Measurements from ENCODE around the gene PIP4K2B. TPM values are rescaled to one million over a fixed set of nuclear protein-coding genes. Genes with fewer than 3 reads are reported as not detected.
A peak's percentile ranks its signal among the peaks of the same experiment; 100 is the strongest.

The PIP4K2B gene
- polyA plus RNA-seq, 1 donor from 2014 or later, result 164 TPM

DNA sequence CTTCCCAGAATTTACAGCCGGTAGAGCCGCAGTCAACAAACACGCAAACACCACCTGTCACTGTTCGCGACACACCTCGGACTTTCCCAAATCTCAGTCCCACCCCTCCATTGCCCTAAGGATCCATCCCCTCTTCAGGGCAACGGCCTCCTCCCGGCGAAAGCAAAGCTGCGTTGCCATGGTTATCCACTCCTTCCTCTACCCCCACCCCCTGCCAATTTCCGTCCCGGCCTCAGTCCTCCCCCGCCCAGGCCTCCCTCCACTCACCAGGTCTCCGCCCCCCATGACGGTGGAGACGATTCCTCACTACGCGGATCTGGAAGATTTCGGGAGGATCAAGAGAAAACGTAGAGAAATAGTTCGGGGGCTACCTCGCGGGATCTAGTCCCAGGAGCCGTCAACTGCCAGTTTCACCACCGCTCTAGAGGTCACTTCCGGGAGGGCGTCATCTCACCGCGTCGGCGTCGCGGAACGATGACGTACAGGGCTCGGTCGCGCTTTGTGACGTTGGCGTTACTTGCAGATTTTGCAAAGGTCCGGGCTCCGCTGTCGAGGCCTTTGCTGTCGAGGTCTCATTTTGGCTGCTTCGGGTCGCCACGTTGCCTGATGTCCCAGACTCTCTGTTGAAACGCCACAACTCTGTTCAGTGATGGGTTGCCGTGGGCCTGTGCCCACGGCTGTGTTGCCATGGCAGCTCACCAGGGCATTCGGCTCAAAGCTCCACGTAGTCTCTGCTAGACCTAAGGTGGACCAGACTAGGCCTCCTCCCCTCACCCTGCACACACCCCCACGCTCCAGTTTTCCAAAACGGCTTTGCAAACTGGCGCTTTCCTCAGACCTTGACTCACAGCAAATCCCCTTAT lies 25.8 kb upstream of the PIP4K2B start, which contains the start of gene CWC25:
TSS of gene CWC25 (minus strand) at position 423 of the 863 bp plus-strand sequence. CDS start at position 285, 138 bp downstream.
- TF ChIP-seq EP300 (conservative IDR thresholded peaks at IDR 0.05; ENCODE audit: poor library complexity, severe bottlenecking), result peak; percentile 89
- no peak for TF ChIP-seq RAD21 (conservative IDR thresholded peaks at IDR 0.05)
- TF ChIP-seq, protein P1, sequence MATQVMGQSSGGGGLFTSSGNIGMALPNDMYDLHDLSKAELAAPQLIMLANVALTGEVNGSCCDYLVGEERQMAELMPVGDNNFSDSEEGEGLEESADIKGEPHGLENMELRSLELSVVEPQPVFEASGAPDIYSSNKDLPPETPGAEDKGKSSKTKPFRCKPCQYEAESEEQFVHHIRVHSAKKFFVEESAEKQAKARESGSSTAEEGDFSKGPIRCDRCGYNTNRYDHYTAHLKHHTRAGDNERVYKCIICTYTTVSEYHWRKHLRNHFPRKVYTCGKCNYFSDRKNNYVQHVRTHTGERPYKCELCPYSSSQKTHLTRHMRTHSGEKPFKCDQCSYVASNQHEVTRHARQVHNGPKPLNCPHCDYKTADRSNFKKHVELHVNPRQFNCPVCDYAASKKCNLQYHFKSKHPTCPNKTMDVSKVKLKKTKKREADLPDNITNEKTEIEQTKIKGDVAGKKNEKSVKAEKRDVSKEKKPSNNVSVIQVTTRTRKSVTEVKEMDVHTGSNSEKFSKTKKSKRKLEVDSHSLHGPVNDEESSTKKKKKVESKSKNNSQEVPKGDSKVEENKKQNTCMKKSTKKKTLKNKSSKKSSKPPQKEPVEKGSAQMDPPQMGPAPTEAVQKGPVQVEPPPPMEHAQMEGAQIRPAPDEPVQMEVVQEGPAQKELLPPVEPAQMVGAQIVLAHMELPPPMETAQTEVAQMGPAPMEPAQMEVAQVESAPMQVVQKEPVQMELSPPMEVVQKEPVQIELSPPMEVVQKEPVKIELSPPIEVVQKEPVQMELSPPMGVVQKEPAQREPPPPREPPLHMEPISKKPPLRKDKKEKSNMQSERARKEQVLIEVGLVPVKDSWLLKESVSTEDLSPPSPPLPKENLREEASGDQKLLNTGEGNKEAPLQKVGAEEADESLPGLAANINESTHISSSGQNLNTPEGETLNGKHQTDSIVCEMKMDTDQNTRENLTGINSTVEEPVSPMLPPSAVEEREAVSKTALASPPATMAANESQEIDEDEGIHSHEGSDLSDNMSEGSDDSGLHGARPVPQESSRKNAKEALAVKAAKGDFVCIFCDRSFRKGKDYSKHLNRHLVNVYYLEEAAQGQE (IDR thresholded peaks at IDR 0.05; ENCODE audit: borderline replicate concordance), result peak; percentile 50
- TF ChIP-seq SMC3 (conservative IDR thresholded peaks at IDR 0.05; ENCODE audit: poor library complexity), result no peak
- peak; percentile 62 for TF ChIP-seq TAF1 (IDR thresholded peaks at IDR 0.05; ENCODE audit: low read depth)
- TF ChIP-seq POLR2AphosphoS5 (IDR thresholded peaks at IDR 0.05), result peak; percentile 97
- peak; percentile 8 for TF ChIP-seq CTCF (IDR thresholded peaks at IDR 0.05; ENCODE audit: poor library complexity, severe bottlenecking)
- TF ChIP-seq EZH2 (IDR thresholded peaks at IDR 0.05; ENCODE audit: borderline replicate concordance, insufficient read depth, low read length, poor library complexity, severe bottlenecking), result no peak
- TF ChIP-seq MXI1 (conservative IDR thresholded peaks at IDR 0.05; ENCODE audit: poor library complexity, severe bottlenecking), result peak; percentile 75
- H3K36me3 ChIP-seq (ENCODE audit: insufficient read depth, low read length), result no peaks in the 10 kb centered on the region
- H3K27me3 ChIP-seq (ENCODE audit: insufficient read depth, low read depth, low read length), result no peaks in the 10 kb centered on the region
- H3K9me2 ChIP-seq (ENCODE audit: insufficient read depth, low read length), result no peaks in the 10 kb centered on the region
- H3K27ac ChIP-seq (ENCODE audit: low read length), result peak within 1 kb of the TSS; percentile 94
- H3K9ac ChIP-seq (ENCODE audit: low read length), result peak within 1 kb of the TSS; percentile 85
- H3F3A ChIP-seq (ENCODE audit: insufficient read depth, low read length, poor library complexity, severe bottlenecking), result no peaks in the 10 kb centered on the region
- no peaks in the 10 kb centered on the region for H3K9me3 ChIP-seq (ENCODE audit: low read length)
- H3K79me2 ChIP-seq (replicated peaks; ENCODE audit: insufficient read depth, low read length), result peaks cover 17% of the 10 kb centered on the region
- H3K4me2 ChIP-seq (ENCODE audit: low read length), result peak within 1 kb of the TSS; percentile 99
- no peaks in the 10 kb centered on the region for H4K20me1 ChIP-seq (ENCODE audit: insufficient read depth)
- H2AFZ ChIP-seq (ENCODE audit: low read depth, low read length), result peak within 1 kb of the TSS; percentile 90
- peak within 1 kb of the TSS; percentile 86 for H3K4me3 ChIP-seq (ENCODE audit: low read length)

- Histone ChIP-seq H3K9me2 (ENCODE audit: insufficient read depth, low read length) (no peaks in the 10 kb centered on the region), H3F3A (ENCODE audit: insufficient read depth, low read length, poor library complexity, severe bottlenecking) (no peaks in the 10 kb centered on the region), H3K36me3 (ENCODE audit: insufficient read depth, low read length) (no peaks in the 10 kb centered on the region)
Observed at GRCh38 chr17:38815576-38816193, 16.3 kb upstream of the PIP4K2B start.

More at GRCh38 chr17:38815576-38816193, 16.3 kb upstream of the PIP4K2B start:
- no peaks in the 10 kb centered on the region for H3K79me2 ChIP-seq (replicated peaks; ENCODE audit: insufficient read depth, low read length)
- no peaks in the 10 kb centered on the region for H3K27me3 ChIP-seq (ENCODE audit: insufficient read depth, low read depth, low read length)
- no peak overlapping the region for H3K4me2 ChIP-seq (ENCODE audit: low read length)
- no peak overlapping the region for H2AFZ ChIP-seq (ENCODE audit: low read depth, low read length)
- no peak overlapping the region for H3K4me3 ChIP-seq (ENCODE audit: low read length)
- H3K9ac ChIP-seq (ENCODE audit: low read length), result no peak overlapping the region
- H3K9me3 ChIP-seq (ENCODE audit: low read length), result no peaks in the 10 kb centered on the region
- H3K27ac ChIP-seq (ENCODE audit: low read length), result no peak overlapping the region
- no peak for TF ChIP-seq TAF1 (IDR thresholded peaks at IDR 0.05; ENCODE audit: low read depth)
- peak; percentile 17 for TF ChIP-seq CTCF (IDR thresholded peaks at IDR 0.05; ENCODE audit: poor library complexity, severe bottlenecking)
- no peaks in the 10 kb centered on the region for H4K20me1 ChIP-seq (ENCODE audit: insufficient read depth)

Data from neural cell (in vitro differentiated cells).